K562 (cell line): ENCODE measurements around the gene ARHGAP8. TPM values are rescaled to one million over a fixed set of nuclear protein-coding genes. Genes with fewer than 3 reads are reported as not detected.
A peak's percentile ranks its signal among the peaks of the same experiment; 100 is the strongest.

ENCODE experiments used
- ATAC-seq: fragments of 200-7000 bp; cut with Tn5 transposase; 3 replicates; pipeline ENCODE4 v1.9.1; 2020; ENCODE audit warnings: moderate library complexity
- BruUV-seq: library from RNA; stranded (reverse); fragments of 400-500 nt; replicated peaks from 2 replicates; lab custom pipeline; 2021; lab: Mats Ljungman, UMichigan
- CTCF ChIA-PET: fragments of 300-600 bp; formaldehyde crosslinking; extraction: SDS; loops from one replicate; lab custom pipeline; 2021; ENCODE audit warnings: low intra/inter-chr PET ratio; lab: Yijun Ruan, JAX
- POLR2A ChIA-PET: fragments of 300-600, 350-650 bp; sonication (Branson Sonifier 250); formaldehyde crosslinking; extraction: SDS; loops from one replicate; lab custom pipeline; 2021; ENCODE audit warnings: antibody characterized with exemption, inconsistent platforms; lab: Yijun Ruan, JAX
- DNase-seq, 4 experiments: peaks; one replicate each; pipeline versions ENCODE4 v3.0.0 to v3.0.0-alpha.2; 2011 to 2018; ENCODE audit warnings: low spot score in 3 of 4, mixed read lengths in 3 of 4; ENCODE audit errors: extremely low read depth in 1 of 4
- FAIRE-seq: peaks from 2 replicates; lab custom pipeline; 2011; peaks lifted over from hg19 to GRCh38; lab: Jason Lieb, UNC
- H2AFZ ChIP-seq: 2 replicates; pipeline ENCODE4 v1.6.0; 2011; ENCODE audit warnings: low read depth, low read length, control low read depth, inconsistent platforms
- H3K27ac ChIP-seq: fragments of 200-600 bp; 3 replicates; pipeline ENCODE4 v1.8.0; 2011; ENCODE audit warnings: low read depth, mild to moderate bottlenecking, control low read depth, inconsistent platforms, low read length, moderate library complexity, mixed read lengths; ENCODE audit errors: extremely low read depth
- H3K27me3 ChIP-seq, 2 experiments: fragments of 300-600 bp in 1 of 2; 2 replicates in 1 of 2; 3 replicates in 1 of 2; pipeline versions ENCODE4 v1.6.0 to v1.8.0; 2011; ENCODE audit warnings: inconsistent platforms in 2 of 2, low read length in 2 of 2, mild to moderate bottlenecking in 1 of 2, mixed read lengths in 1 of 2, moderate library complexity in 1 of 2; ENCODE audit not compliant: control insufficient read depth in 2 of 2, insufficient read depth in 2 of 2
- H3K36me3 ChIP-seq: fragments of 300-600 bp; 3 replicates; pipeline ENCODE4 v1.8.0; 2011; ENCODE audit warnings: mild to moderate bottlenecking, low read length, inconsistent platforms; ENCODE audit not compliant: control insufficient read depth, insufficient read depth
- H3K4me1 ChIP-seq, 2 experiments: fragments of 200-600 bp in 1 of 2; replicated peaks in 1 of 2; 2 replicates in 1 of 2; 3 replicates in 1 of 2; pipeline versions ENCODE4 v1.5.1 to v1.8.0; 2011; ENCODE audit warnings: inconsistent platforms in 2 of 2, low read length in 2 of 2, mild to moderate bottlenecking in 1 of 2, mixed read lengths in 1 of 2, moderate library complexity in 1 of 2; ENCODE audit not compliant: control insufficient read depth in 2 of 2, insufficient read depth in 2 of 2
- H3K4me2 ChIP-seq: 2 replicates; pipeline ENCODE4 v1.6.1; 2011; ENCODE audit warnings: low read length, control low read depth, inconsistent platforms, mixed read lengths; ENCODE audit not compliant: insufficient read depth
- H3K4me3 ChIP-seq: fragments of 200-600 bp; sonication (generic), shearing (Covaris generic); 2 replicates; pipeline ENCODE4 v1.5.1; 2016; ENCODE audit warnings: control low read depth, inconsistent platforms
- H3K79me2 ChIP-seq: fragments of 200-600 bp; 3 replicates; pipeline ENCODE4 v1.8.0; 2011; ENCODE audit warnings: low read length, inconsistent platforms; ENCODE audit not compliant: control insufficient read depth, insufficient read depth
- H3K9ac ChIP-seq, 2 experiments: 2 replicates each; pipeline versions ENCODE4 v1.6.0 to v1.6.1; 2011; ENCODE audit warnings: low read depth in 2 of 2, low read length in 2 of 2, control low read depth in 1 of 2, inconsistent platforms in 1 of 2, mild to moderate bottlenecking in 1 of 2, mixed read lengths in 1 of 2; ENCODE audit not compliant: insufficient read depth in 1 of 2
- H3K9me1 ChIP-seq: one replicate; pipeline ENCODE4 v1.6.0; 2011; ENCODE audit warnings: inconsistent platforms, mild to moderate bottlenecking, low read length, moderate library complexity; ENCODE audit not compliant: control insufficient read depth, insufficient read depth
- H3K9me3 ChIP-seq: replicated peaks from 2 replicates; pipeline ENCODE4 v1.5.1; 2011; ENCODE audit warnings: low read depth, low read length, inconsistent platforms; ENCODE audit not compliant: control insufficient read depth, insufficient read depth
- H4K20me1 ChIP-seq: replicated peaks from 2 replicates; pipeline ENCODE4 v1.6.1; 2011; ENCODE audit warnings: low read length, inconsistent platforms, mixed read lengths; ENCODE audit not compliant: control insufficient read depth, insufficient read depth
- BHLHE40 ChIP-seq: IDR thresholded peaks from 2 replicates; pipeline ENCODE4 v1.6.1; 2011; ENCODE audit warnings: low read length, improper control_type of control experiment
- FOXK1 ChIP-seq: sonication (generic); formaldehyde crosslinking; IDR thresholded peaks from 2 replicates; pipeline ENCODE4 v1.8.0; 2022; ENCODE audit warnings: missing genetic modification reagents, mild to moderate bottlenecking, borderline replicate concordance
- ZNF174 ChIP-seq: fragments of 250-450 bp; sonication (Bioruptor Pico); IDR thresholded peaks from 2 replicates; pipeline ENCODE4 v1.4.0; 2020; ENCODE audit warnings: mild to moderate bottlenecking
- ZNF224 ChIP-seq: sonication (generic); formaldehyde crosslinking; IDR thresholded peaks from 2 replicates; pipeline ENCODE4 v1.8.0; 2022; ENCODE audit warnings: mild to moderate bottlenecking, missing genetic modification reagents
- ZNF253 ChIP-seq: fragments of 250-450 bp; sonication (Bioruptor Pico); conservative IDR thresholded peaks from 2 replicates; pipeline ENCODE4 v1.6.1; 2021; ENCODE audit warnings: mild to moderate bottlenecking
- WGBS: fragments of 100-300 bp; shearing (Covaris generic); methylation state at CpG from one replicate; pipeline ENCODE4 v1.1.6; 2016; ENCODE audit warnings: low coverage, mixed read lengths; ENCODE audit not compliant: insufficient coverage; ENCODE audit errors: missing lambda C conversion rate; 5-methylcytosine and 5-hydroxymethylcytosine counted together
- in situ Hi-C: fragments of 300-500 bp; cut with MboI; formaldehyde crosslinking; loops from 4 replicates; pipeline ENCODE4 v1.15.0; 2018; ENCODE audit warnings: inconsistent platforms, mixed read lengths
- intact Hi-C: fragments of 100-400 bp; cut with micrococcal nuclease; formaldehyde crosslinking; loops from 2 replicates; pipeline ENCODE4 v1.14.2; 2022
- polyA plus RNA-seq, 8 experiments: library from polyadenylated mRNA; depleted of rRNA in 4 of 8; stranded (reverse) in 5 of 8; unstranded in 3 of 8; fragments of >200 nt; fragmentation: Nextera tagmentation in 2 of 8; fragmentation: Illumina TruSeq in 1 of 8; extraction: Ambion mirVana in 2 of 8; extraction: Trizol in 1 of 8; gene quantifications; 2 replicates each; pipeline versions ENCODE4 v1.2.1 to v1.2.3, GENCODE V29; 2011 to 2014; ENCODE audit warnings: inconsistent platforms in 1 of 8, missing spikeins in 1 of 8
- total RNA-seq, 7 experiments: library from RNA; depleted of rRNA in 6 of 7; stranded (reverse); fragments of >200 nt in 6 of 7; fragmentation: Illumina TruSeq in 2 of 7; extraction: Trizol in 2 of 7; gene quantifications; 2 replicates each; pipeline versions ENCODE4 v1.2.1 to v1.2.3, GENCODE V29; 2011 to 2021; ENCODE audit warnings: low replicate concordance in 1 of 7
- TF ChIP-seq, protein P1 (sequence below): fragments of 250-450 bp; sonication (Bioruptor Pico); IDR thresholded peaks from 2 replicates; pipeline ENCODE4 v1.8.0; 2021; ENCODE audit warnings: borderline replicate concordance, mild to moderate bottlenecking, moderate library complexity; ENCODE audit not compliant: poor library complexity, severe bottlenecking
- TF ChIP-seq, protein P2 (sequence below): fragments of 450-650 bp; IDR thresholded peaks from 2 replicates; pipeline ENCODE4 v1.6.1; 2016; ENCODE audit warnings: borderline replicate concordance
- TF ChIP-seq, protein P3 (sequence below), 3 experiments: IDR thresholded peaks in 2 of 3; conservative IDR thresholded peaks in 1 of 3; 2 replicates each; pipeline ENCODE4 v1.5.1; 2011 to 2012; ENCODE audit warnings: low read length in 3 of 3, mild to moderate bottlenecking in 3 of 3, control low read depth in 2 of 3, improper control_type of control experiment in 1 of 3, inconsistent platforms in 1 of 3, low read depth in 1 of 3, mixed read lengths in 1 of 3, moderate library complexity in 1 of 3; ENCODE audit not compliant: insufficient read depth in 2 of 3

ARHGAP8 gene
- total and polyA plus RNA-seq, 9 of the 15 experiments (the other 6 are each of a cell fraction or from before 2014, with no cell fraction given) = 0.15 to 2.2 (median 0.62) TPM

DNA sequence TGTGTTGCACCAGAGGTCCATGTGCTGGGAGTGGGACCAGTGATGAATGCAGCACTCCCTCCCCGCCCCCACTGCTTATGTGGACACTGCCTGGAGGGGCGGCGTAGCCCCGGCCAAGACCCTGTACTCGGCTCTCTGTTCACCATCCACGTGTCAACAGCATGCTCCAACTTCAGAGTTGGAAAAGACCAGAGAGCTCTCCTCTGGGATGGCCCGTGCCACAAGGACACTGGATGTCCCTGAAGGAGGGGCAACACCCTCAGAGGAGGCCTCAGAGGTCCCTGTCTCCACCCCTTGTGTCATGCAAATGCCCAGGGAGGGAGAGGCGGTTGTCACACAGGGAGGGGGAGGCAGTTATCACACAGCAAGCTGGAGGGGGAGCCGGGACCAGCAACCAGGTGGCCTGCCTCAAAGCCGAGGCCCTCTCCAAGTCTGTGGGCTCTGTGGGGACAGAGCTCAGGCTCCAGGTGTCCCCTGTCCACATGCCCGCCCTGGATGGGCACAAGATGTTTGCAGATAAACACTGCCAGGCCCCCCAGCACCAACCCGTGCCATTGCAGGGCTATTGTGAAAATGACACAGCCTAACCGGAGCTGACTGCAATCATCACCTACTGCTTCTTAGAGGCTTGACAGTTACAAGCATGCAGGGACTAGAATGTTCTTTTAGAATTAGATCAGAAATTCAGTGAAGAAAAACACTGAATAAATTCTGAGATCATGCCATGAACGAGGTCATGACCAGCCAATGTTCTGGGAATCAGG, 136.3 kb downstream of the ARHGAP8 start (continued):
- TF ChIP-seq BHLHE40 (no peak), ZNF224 (no peak), ZNF174 (CRISPR knock-in tag) (no peak)

DNA sequence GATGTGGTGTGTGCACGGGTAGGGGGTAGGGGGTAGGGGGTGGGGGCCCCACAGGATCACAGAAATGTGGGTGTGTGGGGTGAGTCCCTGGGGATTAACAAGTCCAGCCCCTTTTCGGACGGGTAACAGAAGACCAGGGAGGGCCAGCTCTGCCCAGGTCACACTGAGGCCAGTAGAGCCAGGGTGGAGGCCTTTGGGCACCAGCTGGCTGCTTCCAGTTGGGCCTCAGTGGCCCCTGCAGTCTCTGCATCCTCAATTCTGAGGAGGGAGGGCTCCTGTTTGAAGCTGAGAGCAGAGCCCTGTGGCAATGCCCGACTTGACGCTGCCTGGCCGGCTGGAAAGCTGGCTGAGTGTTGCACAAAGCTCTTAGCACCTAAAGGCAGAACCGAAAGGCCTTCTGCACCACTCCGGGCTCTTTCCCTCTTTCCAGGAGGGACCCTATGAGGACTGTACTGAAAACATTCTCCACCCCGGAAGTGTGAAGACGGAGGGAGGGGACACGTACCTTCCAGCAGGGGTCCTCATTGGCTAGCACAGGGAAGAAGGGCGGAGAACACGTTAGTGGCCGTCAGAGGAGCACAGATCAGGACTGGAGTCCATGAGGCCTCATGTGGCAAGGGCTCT, 137.0 kb downstream of the ARHGAP8 start:
- intact Hi-C loops (no loop called here), in situ Hi-C loops (no loop called here)
- no peaks in the 10 kb centered on the region; a peak in 1 of 5 replicates for H3K4me1 ChIP-seq
- H2AFZ ChIP-seq = no peak overlapping the region
- 0% methylated on average over 6 of the region's 14 CpGs for WGBS
- H3K36me3 ChIP-seq = no peaks in the 10 kb centered on the region
- ChIA-PET CTCF (no interaction called here), POLR2A (no interaction called here)
- no peak for FAIRE-seq
- H3K27ac ChIP-seq = no peak overlapping the region
- no peaks in the 10 kb centered on the region for H3K9me3 ChIP-seq
- H3K27me3 ChIP-seq = peaks cover 0 to 5% of the 10 kb centered on the region in 2 experiments; a peak in 1 of 5 replicates
- no peak overlapping the region for H3K9ac ChIP-seq
- no peak overlapping the region for H3K4me2 ChIP-seq
- DNase-seq = peak; percentile 24 to 66 (median 60)
- no TSS peak for BruUV-seq
- H3K9me1 ChIP-seq = no peaks in the 10 kb centered on the region
- H4K20me1 ChIP-seq = no peaks in the 10 kb centered on the region
- peak; percentile 77 for ATAC-seq
- H3K79me2 ChIP-seq = no peaks in the 10 kb centered on the region
- H3K4me3 ChIP-seq = no peak overlapping the region
- TF ChIP-seq, protein P1, sequence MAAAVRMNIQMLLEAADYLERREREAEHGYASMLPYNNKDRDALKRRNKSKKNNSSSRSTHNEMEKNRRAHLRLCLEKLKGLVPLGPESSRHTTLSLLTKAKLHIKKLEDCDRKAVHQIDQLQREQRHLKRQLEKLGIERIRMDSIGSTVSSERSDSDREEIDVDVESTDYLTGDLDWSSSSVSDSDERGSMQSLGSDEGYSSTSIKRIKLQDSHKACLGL (CRISPR knock-in tag) = no peak
- TF ChIP-seq, protein P2, sequence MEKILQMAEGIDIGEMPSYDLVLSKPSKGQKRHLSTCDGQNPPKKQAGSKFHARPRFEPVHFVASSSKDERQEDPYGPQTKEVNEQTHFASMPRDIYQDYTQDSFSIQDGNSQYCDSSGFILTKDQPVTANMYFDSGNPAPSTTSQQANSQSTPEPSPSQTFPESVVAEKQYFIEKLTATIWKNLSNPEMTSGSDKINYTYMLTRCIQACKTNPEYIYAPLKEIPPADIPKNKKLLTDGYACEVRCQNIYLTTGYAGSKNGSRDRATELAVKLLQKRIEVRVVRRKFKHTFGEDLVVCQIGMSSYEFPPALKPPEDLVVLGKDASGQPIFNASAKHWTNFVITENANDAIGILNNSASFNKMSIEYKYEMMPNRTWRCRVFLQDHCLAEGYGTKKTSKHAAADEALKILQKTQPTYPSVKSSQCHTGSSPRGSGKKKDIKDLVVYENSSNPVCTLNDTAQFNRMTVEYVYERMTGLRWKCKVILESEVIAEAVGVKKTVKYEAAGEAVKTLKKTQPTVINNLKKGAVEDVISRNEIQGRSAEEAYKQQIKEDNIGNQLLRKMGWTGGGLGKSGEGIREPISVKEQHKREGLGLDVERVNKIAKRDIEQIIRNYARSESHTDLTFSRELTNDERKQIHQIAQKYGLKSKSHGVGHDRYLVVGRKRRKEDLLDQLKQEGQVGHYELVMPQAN = no peak
- TF ChIP-seq, protein P3, sequence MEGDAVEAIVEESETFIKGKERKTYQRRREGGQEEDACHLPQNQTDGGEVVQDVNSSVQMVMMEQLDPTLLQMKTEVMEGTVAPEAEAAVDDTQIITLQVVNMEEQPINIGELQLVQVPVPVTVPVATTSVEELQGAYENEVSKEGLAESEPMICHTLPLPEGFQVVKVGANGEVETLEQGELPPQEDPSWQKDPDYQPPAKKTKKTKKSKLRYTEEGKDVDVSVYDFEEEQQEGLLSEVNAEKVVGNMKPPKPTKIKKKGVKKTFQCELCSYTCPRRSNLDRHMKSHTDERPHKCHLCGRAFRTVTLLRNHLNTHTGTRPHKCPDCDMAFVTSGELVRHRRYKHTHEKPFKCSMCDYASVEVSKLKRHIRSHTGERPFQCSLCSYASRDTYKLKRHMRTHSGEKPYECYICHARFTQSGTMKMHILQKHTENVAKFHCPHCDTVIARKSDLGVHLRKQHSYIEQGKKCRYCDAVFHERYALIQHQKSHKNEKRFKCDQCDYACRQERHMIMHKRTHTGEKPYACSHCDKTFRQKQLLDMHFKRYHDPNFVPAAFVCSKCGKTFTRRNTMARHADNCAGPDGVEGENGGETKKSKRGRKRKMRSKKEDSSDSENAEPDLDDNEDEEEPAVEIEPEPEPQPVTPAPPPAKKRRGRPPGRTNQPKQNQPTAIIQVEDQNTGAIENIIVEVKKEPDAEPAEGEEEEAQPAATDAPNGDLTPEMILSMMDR (IDR thresholded peaks at IDR 0.05 in 2 of 3, conservative IDR thresholded peaks at IDR 0.05 in 1 of 3; ENCODE audit: insufficient read depth in 2 of 3, low read depth in 1 of 3, low read length in 3 of 3) = peak in 2 of 3 experiments; percentile 8 to 14; a peak in 1 of 6 replicates
- TF ChIP-seq FOXK1 (CRISPR knock-in tag) (no peak), ZNF253 (CRISPR knock-in tag) (no peak)
